Islet of Langerhans (tissue), 1 donor: ENCODE measurements around the gene ZMAT1.
"Not testable (repeated sequence)": the region's sequence is repeated elsewhere in the genome, so short reads cannot be mapped to it uniquely, and the experiment has no call there.

Experiments used
- FAIRE-seq: peaks from one replicate; lab custom pipeline; 2011; peaks lifted over from hg19 to GRCh38; lab: Jason Lieb, UNC

Gene ZMAT1

DNA sequence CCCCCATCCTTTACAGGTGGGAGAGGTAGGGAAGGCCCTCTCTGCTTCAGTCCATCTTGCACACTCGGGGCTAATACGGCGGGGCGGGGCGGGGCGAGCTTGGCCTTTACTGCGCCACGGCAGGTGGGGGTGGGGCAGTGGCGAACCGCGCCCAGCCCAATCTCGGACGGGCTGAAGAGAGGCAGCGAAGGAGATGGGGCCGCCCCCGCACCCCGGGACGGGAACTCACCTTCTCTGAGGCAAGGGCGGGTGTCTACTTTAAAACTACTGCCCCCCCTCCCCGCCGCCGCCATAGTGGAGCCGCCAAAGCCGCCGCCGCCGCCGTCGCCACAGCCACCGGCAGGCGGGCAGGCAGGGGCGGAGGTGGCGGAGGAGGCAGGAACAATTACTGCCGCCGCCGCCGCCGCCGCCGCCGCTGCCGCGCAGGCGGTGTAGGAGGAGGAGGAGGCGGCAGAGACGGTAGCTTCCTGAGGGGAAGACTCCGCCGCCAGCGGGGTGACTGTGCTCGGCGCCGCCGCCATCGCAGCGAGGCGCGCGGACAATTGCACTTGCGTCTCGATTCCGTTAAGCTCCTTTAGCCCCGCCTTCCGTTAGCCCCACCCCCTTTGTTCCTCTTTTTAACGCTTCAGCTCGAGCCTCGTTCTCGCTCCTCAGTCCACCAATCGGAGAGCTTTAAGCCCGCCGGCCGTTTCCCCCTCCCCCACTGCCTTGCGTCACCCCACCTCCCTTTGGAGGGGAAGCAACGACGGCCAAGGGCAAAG lies at the start of gene ZMAT1:
Gene ZMAT1 (minus strand): TSS at position 540 of the 761 bp plus-strand sequence. CDS start 19 bp downstream, at position 521.
- no peak for FAIRE-seq

DNA sequence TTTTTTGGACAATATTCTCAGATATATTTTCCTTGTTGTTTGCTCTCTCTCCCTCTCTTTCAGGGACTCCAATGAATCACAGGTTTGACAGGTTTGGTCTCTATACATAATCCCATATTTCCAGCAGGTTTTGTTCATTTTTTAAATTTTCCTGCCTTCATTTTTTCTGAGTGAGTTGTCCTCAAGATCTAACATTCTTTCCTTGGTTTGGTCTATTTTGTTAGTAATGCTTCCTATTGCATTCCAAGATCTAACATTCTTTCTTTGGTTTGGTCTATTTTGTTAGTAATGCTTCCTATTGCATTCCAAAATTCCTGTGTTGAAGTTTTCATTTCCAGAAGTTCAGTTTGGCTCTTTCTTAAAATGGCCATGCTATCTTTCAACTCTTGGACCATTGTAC lies 45.3 kb upstream of the ZMAT1 start:
- no peak for FAIRE-seq

DNA sequence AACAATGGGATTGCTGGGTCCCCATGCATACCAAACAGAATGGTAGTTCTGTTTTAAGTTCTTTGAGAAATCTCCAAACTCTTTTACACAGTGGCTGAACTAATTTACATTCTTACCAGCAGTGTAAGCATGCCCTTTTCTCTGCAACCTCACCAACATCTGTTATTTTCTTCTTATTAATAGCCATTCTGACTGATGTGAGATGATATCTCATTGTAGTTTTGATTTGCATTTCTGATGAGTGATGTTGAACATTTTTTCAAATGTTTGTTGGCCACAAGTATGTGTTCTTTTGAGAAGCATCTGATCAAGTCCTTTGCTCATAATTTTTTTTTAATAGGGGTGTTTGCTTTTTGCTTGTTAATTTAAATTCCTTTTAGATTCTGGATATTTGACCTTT lies 41.2 kb upstream of the ZMAT1 start:
- FAIRE-seq, result no peak

DNA sequence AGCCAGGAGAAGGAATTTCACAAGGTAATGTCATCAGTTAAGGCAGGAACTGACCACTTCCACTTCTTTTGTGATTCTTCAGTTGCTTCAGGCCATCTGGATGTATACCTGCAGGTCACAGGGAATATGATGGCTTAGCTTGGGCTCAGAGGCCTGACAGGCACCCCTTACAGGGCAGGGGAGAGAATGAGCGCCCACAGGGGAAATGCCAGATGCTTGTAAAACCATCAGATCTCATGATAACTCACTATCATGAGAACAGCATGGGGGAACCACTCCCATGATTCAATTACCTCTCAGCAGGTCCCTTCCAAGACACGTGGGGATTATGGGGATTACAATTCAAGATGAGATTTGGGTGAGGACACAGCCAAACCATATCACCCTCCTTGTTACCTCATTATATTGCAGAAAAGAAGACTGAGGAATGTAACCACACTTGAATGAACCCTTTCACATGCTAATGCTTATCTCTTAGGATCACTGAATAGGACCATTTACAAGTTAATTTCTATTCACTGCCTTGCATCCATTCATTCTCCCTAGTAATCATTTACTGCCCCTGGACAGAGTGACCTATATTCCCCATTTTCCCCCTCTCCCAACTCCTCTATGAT lies 33.2 kb upstream of the ZMAT1 start:
- FAIRE-seq, result not testable (repeated sequence)

DNA sequence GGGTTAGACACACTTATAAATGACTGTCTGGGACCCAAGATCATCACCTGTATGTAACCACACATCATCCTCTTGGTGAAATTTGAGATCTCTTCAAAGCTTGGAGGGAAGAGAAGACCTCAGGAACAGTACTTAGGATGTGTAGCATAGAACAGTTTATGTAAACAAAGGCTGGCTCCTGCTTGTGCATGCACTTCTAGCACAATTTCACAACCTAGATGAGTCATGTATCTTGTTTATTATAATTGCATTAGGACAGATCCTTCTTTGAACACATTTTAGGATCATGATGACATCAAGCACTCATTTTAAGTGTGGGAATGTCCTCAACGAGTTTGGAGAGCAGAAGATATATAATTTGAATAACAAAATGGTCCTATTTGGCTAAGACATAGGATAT lies 26.3 kb upstream of the ZMAT1 start:
- FAIRE-seq, result no peak

DNA sequence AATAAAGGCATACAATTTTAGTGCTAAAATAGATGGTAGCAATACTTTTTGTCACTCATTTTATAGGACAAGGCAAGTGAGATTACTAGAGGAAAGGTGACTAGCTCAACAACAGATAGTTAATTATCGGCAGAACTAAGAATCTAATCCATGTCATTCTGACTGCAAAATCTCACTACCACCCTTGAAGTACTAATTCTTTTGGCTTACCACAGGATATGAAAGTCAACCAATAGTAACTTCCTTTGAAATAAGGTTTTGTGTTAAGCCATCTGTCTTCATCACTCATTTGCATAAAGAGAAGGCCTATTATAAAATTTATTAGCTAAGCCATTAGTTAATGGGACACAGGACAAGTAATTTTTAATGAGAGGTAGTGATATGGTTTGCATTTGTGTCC lies 25.3 kb upstream of the ZMAT1 start:
- FAIRE-seq, result no peak

DNA sequence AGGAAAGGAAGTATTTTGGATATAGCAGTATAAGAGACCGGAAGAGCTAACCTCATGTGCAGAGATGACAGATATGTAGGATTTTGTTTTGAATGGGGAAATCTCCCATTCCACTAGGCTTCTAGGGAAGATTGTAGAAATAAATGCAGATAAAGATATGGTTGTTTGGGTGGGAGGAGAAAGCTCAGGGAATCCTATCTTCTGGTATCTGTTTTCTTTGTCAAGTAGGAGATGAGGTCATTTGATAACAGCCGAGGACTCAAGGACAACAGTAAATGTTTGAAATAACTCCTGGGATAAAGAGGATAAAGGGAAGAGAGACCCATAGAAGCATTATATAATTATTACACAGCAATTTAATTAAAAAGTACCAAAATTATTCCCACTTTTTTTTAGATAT lies 24.7 kb upstream of the ZMAT1 start:
- FAIRE-seq, result no peak

DNA sequence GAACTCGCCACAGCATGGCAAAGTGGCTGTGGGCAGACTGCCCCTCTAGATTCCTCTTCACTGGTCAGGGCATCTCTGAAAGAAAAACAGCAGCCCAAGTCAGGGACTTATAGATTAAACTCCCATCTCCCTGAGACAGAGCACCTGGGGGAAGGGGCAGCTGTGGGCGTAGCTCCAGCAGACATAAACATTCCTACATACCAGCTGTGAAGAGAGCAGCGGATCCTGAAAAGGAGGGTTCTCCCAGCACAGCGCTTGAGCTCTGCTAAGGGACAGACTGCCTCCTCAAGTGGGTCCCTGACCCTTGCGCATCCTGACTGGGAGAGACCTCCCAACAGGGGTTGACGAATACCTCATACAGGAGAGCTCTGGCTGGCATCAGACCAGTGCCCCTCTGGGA lies 18.8 kb upstream of the ZMAT1 start:
- FAIRE-seq, result no peak

DNA sequence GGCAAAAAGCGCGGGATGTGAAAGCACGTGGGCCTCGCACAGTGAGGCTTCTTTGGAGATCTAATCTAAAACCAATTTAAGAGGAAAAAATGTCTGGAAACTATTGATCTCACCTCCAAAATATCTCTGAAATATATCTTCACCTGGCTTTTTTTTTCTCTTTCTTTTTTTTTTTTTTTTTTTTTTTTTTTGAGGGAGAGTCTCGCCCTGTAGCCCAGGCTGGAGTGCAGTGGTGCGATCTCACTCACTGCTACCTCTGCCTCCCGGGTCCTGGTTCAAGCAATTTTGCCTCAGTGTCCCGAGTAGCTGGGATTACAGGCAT lies 383 bp upstream of the ZMAT1 start:
- FAIRE-seq, result no peak

DNA sequence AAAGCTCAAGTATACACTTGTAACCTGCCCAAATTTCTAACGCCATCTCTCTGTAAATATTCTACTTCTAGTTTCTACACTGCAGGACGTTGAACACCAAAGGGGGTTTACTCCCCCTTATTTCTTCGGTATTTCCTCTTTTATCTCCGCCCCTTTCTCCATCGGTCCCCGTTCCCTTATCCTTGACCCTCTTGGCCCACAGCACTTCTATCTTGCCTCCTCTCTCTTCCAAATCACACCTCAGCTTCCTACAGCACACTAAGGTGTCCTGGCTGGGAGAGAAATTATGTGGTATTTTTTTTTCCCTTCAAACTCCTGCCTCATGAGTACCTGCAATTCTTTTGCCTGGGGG lies 715 bp downstream of the ZMAT1 start:
- peak; percentile 90 for FAIRE-seq

DNA sequence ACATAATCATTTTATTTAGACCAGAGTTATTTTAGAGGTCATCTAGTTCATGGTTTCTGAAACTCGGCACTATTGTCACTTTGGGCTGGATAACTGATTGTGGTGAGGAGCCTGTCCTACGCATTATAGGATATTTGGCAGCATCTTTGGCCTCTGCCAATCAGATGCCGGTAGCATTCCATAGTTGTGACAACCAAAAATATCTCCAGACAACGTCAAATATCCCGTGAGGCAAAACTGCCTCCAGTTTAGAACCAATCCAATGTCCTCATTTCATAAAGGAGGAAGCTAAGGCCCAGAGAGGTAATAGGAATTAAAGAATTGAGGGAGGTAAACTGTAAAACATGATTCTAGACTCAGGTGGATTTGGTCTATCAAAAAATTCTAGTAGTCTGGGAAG lies 6.1 kb downstream of the ZMAT1 start:
- FAIRE-seq, result no peak

DNA sequence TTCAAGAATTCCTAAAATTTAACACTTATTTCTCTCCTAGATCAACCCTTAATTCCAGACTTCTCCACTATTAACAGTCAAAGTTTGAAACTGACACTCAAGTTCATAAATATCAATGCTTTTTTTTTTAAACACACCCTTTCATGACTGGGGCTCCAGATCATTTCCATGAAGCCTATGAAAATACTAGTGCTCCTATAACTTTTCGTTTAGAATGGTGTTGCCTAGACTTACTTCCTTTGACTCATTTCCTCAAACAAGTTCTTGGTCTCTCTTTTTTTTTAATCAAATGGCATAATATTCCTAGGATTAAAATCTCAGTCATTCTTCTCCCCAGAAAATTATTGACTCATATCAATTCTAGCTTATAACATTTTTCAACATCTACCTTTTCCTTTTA lies 13.1 kb downstream of the ZMAT1 start:
- FAIRE-seq, result no peak

DNA sequence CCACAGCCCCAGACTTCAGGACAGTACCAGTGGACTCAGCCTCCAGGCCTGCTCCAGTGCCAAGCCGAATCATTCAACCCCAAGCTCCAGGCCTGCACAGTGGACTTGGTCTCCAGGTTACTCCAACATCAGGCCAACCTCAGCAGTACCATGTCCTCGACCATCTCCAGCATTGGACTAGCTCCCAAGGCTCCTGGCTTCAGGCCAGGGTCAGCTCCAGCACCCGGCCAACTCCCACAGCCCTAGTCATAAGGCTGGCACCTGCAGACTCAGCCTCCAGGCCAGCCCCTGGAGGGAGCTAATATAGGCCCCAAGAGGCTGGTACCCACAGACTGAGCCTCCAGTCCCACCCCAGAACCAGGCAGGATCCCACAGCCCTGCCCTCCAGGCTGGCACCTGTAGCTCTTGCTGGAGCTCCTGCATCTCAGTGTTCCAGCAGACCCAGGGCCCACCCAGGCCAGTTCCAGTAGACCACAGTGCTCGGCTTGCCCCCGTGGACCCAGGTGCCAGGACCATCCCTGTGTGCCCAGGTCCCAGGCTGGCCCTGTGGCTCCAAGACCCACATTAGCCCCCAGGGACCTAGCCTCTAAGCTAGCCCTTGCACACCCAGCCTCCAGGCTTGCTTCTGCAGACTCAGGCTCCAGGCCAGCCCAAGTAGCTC lies 25.6 kb downstream of the ZMAT1 start:
- FAIRE-seq, result no peak

DNA sequence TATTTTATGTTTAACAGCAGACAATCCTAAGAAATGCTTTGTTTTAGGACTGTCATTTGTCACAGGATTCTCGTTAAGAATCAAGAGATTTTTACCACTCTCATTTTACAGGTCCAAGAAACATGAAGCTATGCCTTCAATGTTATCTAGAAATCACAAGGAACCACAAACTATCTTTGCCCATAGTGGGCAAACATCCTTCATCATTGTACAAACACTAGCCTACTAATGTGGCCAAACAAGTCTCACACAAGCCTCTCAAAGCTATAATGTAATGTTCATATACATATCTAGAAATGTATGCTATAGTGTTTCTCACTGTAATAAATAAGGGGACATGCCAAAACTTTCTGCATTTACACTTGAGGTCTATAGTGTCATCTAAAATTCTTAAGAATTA lies 26.8 kb downstream of the ZMAT1 start:
- no peak for FAIRE-seq
